CD4-positive, alpha-beta T cell treated with Interleukin-17A for 1 hour (primary cell): ENCODE data around the gene MICOS13.
"Not testable (repeated sequence)": the region's sequence is repeated elsewhere in the genome, so short reads cannot be mapped to it uniquely, and the experiment has no call there.

Experiments
- DNase-seq: peaks from one replicate; pipeline ENCODE4 v3.0.0-alpha.2; 2020

MICOS13 gene, protein sequence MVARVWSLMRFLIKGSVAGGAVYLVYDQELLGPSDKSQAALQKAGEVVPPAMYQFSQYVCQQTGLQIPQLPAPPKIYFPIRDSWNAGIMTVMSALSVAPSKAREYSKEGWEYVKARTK

DNA sequence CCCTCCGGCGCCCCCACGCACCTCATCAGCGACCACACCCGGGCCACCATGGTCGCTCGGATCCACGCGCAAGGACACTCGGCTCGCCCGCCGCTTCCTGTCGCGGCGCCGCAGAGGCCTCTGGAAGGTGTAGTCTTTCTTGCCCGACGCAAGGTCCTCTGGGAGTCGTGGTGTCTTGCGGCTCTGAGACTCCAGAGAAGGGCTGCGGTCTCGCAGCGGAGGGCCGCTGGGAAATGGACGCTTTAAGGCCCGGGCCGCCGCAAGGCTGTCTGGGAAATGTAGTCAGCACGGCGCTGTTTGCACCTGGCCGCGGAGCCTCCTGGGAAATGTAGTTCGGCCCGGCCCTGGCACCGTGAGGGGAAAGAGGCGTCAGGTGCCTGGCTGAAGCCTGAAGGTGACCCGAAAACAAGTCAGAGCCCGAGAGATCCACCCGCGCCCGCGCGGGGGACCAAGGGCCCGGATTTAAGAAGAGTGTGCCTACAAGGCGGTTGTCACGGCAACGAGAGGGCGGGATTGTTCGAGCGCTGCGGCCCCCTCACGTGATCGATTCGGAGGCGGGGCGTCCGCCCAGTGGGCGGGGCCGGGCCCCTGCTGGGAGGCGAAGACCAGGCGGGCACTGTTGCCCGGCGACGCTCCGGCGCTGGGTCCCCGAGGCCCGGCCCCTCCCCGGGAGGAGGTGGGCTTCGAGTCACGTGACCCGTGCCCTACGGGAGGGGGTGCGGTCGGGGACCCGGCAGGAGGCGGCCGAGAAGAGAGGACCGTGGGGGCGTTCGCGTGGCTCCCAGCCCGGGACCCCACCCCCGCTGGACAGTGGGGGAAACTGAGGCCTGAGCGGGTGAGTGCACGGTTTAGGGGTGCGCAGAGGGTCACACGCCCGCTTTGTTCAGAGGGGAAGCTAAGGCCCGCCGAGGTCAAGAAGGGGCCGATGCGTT, at the start of gene MICOS13, which contains the start of gene HSD11B1L:
TSS of gene MICOS13 (minus strand) at position 80 of the 932 bp plus-strand sequence. CDS start at position 50, 30 bp downstream.
TSS of gene HSD11B1L (plus strand) at position 591 of the 932 bp plus-strand sequence. CDS start 3,806 bp downstream, outside the sequence.
- peak; percentile 99 for DNase-seq

DNA sequence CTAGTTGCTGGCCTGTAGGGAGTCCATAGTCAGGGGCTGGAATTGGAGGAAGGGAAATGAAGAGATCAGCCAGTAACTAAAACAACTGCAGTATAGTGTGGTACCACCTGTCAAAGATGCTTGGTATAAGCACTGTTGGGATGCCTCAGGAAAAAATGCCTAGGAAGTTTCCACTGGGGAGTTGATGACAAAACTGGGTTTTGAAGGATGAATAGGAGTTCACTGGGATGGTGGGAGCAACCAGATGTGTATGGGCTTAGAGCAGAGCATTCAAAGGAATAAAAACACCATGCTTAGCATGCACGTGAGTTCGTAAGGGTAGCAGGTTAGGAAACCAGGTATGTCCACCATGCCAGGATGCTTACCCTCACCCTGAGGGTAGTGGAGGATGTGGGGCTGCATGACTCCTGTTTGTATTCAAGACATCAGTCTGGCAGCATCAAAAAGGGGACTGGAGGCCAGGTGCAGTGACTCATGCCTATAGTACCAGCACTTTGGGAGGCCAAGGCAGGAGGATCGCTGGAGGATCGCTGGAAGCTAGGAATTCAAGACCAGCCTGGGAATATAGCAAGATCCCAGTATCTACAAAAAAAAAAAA, 47.2 kb upstream of the MICOS13 start:
- DNase-seq: no peak

DNA sequence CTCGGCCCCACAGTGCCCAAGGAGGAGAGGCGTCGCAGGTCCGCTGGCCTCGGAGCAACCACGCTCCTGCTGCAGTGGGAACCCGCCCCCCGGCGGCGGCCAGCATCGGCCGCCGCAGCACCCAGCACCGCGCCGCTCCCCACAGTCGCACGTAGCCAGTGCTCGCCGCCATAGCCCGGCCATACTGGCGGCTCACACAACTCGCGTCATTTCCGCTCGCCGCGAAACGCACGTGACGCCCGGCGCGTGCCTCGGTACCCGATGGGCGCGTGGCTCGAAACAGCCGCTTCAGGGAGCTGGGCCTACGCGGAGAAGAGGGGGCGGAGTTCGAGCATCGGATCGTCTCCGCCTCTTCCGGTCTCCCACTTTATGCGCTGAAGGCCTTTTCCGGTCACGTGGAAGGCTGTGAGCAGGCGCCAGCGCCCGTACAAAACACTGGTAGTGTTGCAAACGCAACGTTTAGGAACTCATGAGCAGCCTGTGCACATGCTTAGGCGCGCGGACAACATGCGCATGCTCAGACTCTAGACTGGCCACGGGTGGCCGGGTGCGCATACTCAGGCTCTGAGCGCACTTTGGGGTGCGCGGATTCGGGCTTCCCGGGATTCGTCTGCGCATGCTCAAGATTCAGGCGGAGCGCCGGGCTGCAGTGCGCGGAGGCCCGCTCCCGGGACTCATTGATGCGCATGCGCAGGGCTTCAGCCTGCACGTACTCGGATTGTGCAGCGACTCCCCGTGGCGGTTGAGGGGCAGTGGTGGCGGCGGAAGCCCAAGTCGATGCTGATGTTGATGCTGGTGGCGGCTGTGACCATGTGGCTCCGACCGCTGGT, 39.9 kb upstream of the MICOS13 start, which contains the start of the genes CATSPERD and LONP1:
TSS of gene CATSPERD (plus strand) at position 677 of the 830 bp plus-strand sequence. CDS start at position 778, 101 bp downstream.
TSS of gene LONP1 (minus strand) at position 186 of the 830 bp plus-strand sequence. CDS start at position 172, 14 bp downstream.
- DNase-seq: peak; percentile 98

DNA sequence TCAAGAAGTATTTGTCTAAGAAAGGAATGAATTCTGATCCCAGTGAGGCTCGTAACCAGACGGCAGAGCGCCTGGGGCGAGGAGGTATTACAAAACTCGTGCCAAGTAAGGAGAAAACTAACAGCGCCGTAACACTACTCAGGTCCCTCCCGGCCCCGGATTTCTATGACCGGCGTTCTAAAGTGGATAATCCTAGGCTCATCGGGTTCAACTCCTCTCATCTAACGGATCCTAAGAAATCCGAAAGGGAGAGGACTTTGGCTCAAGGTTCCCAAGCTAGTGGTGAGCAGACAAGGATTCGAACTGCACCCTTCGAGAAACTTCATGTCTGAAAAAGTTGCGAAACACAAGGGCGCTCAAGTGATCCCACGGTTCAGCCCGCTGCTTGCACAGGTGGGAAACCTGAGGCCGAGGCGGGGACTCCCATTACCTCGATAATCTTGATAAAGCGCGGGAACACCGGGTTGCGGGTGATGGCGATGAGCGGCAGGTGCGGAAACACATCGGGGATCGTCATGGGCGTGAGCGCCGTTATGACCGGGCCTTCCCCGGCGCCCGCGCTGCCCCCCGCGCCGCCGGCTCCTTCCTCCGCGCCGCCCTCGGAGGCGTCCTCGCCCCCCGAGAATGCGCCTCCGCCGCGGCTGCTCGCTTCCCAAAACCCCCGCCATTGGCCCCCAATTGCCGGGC, 39.1 kb upstream of the MICOS13 start:
- peak; percentile 35 for DNase-seq

DNA sequence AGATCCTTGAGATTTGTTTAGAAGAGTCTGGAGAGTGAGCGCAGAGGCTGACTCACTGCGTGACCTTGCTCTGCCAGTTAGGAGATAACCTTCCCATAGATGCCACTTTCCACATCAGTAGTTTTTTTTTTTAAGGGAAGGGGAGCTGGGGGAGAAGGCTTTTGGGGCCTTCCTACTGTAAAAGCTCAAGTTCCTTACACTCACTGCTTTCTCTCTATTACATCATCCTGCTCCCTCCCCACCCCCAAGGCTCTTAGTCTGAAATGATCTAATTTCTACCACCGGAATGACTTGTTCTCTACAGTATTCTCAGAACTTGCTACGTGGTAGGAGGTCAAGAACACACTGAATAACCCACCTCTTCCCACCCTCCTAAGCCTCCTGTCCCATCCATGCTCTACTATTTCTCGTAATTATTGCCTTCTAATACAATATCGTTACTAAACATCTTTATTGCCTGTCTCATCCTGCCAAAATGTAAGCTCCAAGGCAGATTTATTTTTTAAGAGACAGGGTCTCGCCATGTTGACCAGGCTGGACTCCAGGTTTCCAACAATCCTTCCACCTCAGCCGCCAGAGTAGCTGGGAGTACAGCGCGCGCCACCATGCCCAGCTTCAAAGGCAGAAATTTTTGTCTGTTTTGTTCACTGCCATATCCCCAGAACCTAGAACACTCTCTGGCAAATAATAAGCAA, 38.4 kb upstream of the MICOS13 start:
- peak; percentile 27 for DNase-seq

DNA sequence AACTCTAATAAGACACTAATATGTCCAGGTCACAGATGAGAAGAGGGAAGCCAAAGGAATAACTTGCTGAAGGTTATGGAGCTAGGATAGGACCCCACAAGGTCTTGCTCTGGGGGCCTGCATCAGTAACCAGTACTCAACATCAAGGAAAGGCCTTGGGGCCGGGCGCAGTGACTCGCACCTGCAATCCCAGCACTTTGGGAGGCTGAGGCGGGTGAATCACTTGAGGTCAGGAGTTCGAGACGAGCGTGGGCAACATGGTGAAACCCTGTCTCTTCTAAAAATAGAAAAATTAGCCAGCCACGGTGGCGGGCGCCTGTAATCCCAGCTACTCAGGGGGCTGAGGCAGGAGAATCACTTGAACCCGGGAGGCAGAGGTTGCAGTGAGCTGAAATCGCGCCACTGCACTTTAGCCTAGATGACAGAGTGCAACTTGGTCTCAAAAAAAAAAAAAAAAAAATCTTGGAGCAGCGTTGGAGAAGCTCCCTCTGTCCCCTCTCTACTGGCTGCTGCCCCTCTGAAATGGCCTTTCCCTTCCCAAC, 37.8 kb upstream of the MICOS13 start:
- no peak for DNase-seq

DNA sequence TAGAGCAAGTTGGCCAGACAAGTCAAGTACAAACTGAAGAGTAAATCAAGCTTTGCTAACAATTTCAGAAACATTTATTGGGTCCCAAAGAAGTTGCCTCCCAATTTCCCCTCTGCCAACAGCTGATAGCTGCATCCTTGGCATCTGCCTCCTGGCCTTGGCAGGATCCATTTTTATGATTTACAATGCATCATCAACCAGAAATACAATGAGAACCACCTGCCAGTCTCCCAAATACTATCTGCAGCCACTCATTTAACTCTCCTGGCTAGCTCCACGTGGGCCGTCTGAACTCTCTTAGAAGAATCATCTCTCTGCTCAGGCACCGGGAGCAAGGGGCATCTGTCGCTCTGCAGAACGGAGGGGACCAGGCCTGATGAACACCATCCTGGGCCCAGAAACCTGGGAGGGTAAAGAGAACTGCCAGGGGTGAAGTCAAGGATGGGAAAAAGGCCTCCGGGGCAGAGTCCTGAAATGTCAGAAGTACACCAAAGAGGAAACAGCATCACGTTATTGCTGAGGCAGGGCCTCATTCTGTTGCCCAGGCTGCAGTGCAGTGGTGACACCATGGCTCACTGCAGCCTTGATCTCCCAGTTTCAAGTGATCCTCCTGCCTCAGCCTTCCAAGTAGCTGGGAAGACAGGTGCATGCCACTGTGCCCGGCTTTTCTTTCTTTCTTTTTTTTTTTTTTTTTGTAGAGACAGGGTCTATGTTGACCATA, 37.1 kb upstream of the MICOS13 start:
- no peak for DNase-seq

DNA sequence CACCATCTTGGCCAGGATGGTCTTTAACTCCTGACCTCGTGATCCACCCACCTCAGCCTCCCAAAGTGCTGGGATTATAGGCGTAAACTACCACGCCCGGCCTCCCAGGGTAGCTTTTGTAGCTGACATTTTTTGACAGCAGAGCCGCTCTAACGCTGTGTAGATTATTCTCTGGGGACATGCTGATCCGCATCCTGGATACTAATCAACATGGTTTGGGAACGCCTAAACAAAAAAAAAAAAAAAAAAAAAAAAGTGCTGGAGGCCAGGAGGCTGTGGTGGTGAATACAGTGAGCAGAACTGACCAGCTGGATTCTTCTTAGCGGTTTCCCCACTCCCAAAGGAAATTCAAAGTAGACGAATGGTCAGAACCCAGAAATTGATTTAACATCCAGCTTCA, 34.5 kb upstream of the MICOS13 start:
- no peak for DNase-seq

DNA sequence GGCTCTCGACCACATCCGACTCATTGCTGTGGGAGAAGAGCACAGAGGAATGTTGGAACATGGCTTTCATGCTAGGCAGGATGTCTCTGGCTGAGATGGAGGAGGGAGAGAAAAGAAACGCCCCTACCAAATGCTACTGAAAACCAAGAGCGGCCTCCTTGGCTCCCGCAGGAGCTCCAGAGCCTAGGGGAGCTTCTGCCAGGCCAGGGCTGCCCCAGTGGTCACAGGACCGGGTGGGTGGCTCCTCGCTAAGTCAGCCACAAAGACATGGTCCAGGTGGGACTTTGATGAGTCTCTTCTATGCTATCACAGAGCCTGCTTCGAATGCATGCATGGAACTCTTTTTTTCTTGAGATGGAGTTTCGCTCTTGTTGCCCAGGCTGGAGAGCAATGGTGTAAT, 32.9 kb upstream of the MICOS13 start:
- DNase-seq: no peak

DNA sequence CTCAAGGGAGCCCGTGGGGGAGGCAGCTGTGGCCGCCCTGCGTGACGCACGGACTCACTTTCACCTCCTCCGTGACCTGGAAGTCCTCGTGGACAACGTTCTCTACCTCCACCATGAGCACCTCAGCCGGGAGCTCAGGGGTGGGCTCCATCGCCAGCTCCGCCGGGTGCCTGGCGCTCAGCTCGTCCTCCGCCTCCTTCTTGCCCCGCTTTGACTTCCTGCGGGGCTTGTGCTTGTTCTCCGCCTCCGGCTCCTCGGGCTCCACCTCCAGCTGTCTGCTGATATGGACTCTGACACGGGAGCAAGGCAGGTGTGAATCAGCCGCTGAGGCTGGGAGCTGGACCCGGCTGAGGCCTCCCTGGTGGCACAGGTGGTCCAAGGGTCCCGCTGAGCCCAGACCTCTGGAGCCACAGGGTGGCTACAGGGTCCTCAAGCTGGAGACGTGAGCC, 31.4 kb upstream of the MICOS13 start:
- no peak for DNase-seq

DNA sequence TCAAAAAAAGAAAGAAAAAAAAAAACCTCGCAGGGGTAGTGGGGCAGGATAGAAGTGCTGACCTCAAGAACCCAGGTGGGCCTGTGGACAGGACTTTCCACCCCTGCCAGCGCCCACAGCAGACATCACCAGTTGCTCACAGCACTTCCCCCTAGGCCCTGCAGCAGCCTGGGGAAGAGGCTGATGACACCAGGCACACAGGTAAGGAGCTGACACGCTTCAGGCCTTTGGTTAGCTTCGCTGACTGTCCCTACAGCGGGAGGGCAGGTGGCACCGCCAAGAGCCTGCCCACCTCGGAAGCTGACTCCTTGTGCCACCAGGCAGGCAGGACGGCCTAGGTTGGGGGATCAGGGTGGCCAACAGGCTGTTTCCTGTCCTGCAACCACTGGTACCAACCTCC, 30.7 kb upstream of the MICOS13 start:
- DNase-seq: no peak

DNA sequence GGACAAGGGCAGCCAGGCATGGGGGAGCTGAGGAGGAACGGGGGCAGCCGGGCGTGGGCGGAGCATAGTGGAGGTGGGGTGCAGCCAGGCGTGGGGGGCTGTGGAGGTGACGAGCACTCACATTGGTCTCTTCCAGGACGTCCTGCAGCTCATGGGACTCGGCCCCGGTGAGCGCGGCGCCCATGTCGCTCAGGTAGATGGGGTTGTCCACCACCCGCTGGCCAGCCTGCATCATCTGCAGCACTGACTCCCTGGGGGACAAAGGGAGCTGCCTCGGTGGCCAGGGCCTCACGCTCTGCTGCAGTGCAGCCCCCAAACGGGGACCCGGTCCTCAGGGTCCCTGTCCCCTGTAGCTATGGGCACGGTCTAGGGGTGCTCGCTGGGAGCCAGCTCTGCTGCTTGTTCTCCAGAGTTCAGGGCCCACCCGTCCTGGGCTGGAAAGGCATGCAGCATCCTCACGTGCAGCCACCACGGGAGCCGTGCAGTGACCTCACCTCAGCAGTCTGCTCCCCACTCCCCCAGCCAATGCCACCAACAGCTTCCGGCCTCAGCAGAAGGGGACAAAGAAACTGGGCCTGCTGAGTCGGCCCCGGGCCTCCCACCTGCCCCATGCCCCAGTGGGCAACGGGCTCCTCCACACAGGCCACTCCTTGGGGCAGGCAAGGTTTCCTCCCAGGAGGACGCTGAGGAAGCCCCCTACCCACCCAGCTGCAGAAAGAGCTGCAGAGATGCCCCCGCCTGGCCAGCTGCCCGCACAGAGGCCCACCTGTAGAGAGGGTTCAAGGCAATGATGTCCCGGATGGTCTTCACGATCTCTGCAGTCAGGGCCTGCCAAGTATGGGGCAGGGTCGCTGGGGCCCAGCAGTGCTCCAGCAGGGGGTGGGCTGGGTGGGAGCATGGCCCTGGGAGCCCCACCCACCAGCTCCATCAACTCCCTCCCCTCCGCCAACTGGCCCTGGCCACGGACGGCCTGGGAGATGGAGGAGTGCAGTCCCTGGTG, 27.6 kb upstream of the MICOS13 start:
- DNase-seq: no peak

DNA sequence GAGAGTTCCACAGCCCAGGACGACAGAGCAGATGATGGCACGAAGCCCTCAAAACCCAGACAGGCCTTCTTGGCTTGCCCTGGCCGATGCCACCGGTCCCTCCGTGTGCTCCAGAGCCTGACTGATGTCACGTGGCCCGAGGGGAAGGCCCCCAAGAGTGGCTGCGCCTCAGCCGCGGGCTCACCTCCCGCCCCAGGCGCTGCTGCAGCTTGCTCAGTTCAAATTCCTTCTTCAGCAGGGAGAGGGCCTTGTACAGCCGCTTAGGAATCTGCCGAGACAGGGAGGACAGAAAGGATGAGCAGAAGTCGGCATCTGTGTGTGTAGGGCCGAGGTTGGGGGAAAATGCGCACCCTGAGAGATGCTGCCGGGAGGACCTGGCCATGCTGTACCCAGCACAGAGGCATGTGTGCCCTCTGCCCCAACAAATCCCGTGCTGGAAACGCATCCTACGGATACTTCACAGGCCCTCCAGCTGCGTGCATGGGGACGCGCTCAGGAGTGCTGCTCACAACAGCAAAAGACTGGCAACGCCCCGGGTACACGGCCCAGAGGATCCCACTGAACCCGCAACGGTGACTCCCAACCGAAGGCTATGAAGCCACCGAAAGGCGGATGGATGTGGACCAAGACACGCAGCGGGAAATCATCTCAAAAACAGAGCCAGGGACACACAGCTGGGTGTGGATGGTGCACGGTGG, 26.7 kb upstream of the MICOS13 start:
- DNase-seq: no peak

DNA sequence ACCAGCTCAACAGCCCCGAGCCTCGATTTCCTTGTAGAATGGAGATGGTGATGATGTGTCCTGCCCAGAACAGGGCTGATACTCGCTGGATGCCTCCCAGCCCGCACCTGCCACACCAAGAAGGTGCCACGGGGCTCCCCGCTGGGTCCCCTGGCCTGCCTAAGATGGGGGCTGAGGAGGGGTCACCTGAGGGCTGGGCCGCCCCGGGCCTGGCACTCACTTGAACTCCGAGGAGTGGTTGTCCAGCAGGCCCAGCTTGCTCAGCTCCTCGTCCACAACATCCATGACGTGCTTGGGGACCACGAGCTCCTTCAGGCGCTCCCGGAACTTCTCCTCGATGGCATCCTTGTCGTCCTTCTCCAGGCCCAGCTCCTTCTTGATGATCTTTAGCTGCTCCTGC, 25.2 kb upstream of the MICOS13 start:
- DNase-seq: no peak

DNA sequence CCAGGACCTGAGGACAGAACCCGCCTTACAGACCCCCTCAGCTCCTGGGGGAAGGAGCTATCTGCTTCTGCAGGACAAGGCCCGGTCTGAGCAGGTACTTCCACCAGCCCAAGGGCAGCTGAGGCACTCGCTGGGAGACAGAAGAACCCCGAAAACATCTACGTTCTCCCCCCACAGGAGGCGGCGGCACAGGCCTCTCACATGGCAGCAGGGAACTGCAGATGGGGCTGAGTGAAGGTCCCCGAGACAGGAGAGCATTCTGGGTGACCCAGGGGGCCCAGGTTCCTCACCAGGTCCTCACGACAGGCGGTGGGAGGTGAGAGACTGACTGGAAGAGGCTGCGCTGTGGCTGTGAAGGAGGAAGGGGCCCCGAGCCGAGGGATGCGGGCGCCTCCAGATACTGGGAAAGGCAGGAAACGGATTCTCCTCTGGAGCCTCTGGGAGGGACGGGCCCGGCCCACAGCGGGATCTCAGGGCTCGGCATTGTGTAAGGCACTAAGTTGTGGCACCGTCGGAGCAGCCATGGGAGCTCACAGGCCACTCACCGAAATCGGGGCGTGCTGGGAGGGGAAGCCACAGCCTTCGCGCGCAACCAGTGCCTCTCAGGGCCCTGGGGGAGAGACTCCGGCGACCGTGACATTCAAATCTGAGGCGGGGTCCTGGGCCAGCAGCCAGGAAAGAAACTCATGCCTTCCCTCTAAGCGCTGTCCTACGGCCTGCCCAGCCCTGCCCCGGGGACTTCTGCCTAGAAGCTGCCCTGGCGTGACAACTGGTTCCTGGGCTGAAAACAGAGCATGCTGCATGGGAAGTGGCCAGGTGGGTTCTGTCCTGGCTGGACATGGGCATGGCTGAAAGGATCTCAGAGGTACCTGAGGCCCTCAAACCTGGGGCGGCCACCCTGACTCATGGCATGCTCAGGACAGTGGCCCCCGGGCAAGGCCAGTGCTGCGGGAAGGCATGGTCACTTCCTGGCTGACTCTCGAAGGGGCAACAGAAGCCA, 23.8 kb upstream of the MICOS13 start:
- no peak for DNase-seq

DNA sequence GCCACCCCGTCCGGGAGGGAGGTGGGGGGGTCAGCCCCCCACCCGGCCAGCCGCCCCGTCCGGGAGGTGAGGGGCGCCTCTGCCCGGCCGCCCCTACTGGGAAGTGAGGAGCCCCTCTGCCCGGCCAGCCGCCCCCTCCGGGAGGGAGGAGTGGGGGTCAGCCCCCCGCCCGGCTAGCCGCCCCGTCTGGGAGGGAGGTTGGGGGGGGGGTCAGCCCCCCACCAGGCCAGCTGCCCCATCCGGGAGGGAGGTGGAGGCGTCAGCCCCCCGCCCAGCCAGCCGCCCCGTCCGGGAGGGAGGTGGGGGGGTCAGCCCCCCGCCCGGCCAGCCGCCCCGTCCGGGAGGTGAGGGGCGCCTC, 21.7 kb upstream of the MICOS13 start:
- not testable (repeated sequence) for DNase-seq

DNA sequence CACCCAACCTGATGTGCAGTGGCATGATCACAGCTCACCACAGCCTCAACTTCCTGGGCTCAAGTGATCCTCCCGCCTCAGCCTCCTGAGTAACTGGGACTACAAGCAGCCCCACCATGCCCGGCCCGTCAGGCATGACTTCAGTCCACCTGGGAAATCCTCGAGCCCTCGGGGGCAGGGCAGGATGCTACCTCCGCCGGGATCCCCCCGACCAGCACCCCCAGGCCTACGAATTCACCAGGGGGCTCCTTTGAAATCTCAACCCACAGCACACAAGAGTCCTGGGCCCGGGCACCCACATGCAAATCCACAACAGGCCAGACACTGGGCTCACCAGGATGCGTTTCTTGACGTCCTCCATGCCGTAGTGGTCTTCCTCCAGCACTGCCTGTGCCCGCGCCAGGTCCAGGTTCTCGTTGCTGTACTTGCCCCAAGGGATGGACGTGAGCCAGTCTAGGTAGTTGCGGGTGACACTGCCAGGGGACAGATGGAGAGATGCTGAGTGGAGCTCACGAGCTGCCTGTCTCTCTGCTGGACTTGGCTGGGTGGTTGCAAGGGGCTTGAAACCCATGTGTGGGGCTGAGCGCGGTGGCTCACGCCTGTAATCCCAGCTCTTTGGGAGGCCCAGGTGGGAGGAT, 20.3 kb upstream of the MICOS13 start:
- no peak for DNase-seq
